Ishikawa (cell line): ENCODE results near the gene STOX1.

Experiments
- CEBPB ChIP-seq: IDR thresholded peaks from 2 replicates; pipeline ENCODE4 v1.6.1; 2012
- CREB1 ChIP-seq: IDR thresholded peaks from 2 replicates; pipeline ENCODE4 v1.6.1; 2012; ENCODE audit warnings: low read depth
- EGR1 ChIP-seq: IDR thresholded peaks from 2 replicates; pipeline ENCODE4 v1.6.1; 2012
- EP300 ChIP-seq: IDR thresholded peaks from 2 replicates; pipeline ENCODE4 v1.6.1; 2012; ENCODE audit warnings: borderline replicate concordance
- FOXM1 ChIP-seq: IDR thresholded peaks from 2 replicates; pipeline ENCODE4 v1.6.1; 2012; ENCODE audit warnings: low read depth, borderline replicate concordance
- NFIC ChIP-seq: IDR thresholded peaks from 2 replicates; pipeline ENCODE4 v1.6.1; 2012
- RAD21 ChIP-seq: IDR thresholded peaks from 2 replicates; pipeline ENCODE4 v1.6.1; 2012; ENCODE audit warnings: low read depth
- TAF1 ChIP-seq: IDR thresholded peaks from 2 replicates; pipeline ENCODE4 v1.6.1; 2012; ENCODE audit warnings: low read depth, mild to moderate bottlenecking
- TCF12 ChIP-seq: IDR thresholded peaks from 2 replicates; pipeline ENCODE4 v1.6.1; 2012; ENCODE audit warnings: low read depth
- TEAD4 ChIP-seq: IDR thresholded peaks from 2 replicates; pipeline ENCODE4 v1.6.1; 2012
- YY1 ChIP-seq: IDR thresholded peaks from 2 replicates; pipeline ENCODE4 v1.6.1; 2012; ENCODE audit warnings: low read depth
- ZBTB7A ChIP-seq: IDR thresholded peaks from 2 replicates; pipeline ENCODE4 v1.6.1; 2012; ENCODE audit warnings: low read depth
- TF ChIP-seq, protein P1 (sequence below): IDR thresholded peaks from 2 replicates; pipeline ENCODE4 v1.6.1; 2012
- TF ChIP-seq, protein P2 (sequence below): IDR thresholded peaks from 2 replicates; pipeline ENCODE4 v1.6.1; 2012; ENCODE audit warnings: low read depth, mild to moderate bottlenecking
- TF ChIP-seq, protein P3 (sequence below): IDR thresholded peaks from 2 replicates; pipeline ENCODE4 v1.6.1; 2012

The STOX1 gene

DNA sequence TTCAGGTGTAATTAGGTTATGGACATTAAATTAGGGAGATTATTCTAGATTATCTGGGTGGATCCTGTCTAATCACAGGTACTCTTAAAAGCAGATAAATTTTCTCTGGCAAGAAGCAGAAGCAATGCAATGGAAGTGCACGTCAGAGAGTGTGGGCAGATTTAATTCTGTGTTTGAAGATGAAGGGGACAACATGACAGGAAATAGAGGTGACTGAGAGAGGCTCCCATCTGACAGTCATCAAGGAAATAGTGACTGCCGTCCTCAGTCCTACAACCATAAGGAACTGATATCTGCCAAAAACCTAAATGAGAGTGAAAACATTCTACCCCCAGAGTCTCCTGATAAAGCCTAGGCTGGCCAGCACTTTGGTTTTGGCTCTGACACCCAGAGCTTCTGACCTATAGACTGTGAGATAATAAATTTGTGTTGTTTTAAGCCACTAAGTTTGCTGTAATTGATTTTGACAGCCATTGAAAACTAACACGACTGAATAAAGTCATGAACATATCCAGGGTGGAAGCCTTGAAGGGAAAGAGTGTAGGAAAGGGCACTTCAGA is 43.3 kb downstream of the STOX1 start:
- TF ChIP-seq, protein P1, sequence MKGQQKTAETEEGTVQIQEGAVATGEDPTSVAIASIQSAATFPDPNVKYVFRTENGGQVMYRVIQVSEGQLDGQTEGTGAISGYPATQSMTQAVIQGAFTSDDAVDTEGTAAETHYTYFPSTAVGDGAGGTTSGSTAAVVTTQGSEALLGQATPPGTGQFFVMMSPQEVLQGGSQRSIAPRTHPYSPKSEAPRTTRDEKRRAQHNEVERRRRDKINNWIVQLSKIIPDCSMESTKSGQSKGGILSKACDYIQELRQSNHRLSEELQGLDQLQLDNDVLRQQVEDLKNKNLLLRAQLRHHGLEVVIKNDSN, result no peak
- TF ChIP-seq, protein P2, sequence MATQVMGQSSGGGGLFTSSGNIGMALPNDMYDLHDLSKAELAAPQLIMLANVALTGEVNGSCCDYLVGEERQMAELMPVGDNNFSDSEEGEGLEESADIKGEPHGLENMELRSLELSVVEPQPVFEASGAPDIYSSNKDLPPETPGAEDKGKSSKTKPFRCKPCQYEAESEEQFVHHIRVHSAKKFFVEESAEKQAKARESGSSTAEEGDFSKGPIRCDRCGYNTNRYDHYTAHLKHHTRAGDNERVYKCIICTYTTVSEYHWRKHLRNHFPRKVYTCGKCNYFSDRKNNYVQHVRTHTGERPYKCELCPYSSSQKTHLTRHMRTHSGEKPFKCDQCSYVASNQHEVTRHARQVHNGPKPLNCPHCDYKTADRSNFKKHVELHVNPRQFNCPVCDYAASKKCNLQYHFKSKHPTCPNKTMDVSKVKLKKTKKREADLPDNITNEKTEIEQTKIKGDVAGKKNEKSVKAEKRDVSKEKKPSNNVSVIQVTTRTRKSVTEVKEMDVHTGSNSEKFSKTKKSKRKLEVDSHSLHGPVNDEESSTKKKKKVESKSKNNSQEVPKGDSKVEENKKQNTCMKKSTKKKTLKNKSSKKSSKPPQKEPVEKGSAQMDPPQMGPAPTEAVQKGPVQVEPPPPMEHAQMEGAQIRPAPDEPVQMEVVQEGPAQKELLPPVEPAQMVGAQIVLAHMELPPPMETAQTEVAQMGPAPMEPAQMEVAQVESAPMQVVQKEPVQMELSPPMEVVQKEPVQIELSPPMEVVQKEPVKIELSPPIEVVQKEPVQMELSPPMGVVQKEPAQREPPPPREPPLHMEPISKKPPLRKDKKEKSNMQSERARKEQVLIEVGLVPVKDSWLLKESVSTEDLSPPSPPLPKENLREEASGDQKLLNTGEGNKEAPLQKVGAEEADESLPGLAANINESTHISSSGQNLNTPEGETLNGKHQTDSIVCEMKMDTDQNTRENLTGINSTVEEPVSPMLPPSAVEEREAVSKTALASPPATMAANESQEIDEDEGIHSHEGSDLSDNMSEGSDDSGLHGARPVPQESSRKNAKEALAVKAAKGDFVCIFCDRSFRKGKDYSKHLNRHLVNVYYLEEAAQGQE, result no peak
- TF ChIP-seq YY1, result no peak
- no peak for TF ChIP-seq TEAD4
- TF ChIP-seq ZBTB7A, result no peak
- TF ChIP-seq, protein P3, sequence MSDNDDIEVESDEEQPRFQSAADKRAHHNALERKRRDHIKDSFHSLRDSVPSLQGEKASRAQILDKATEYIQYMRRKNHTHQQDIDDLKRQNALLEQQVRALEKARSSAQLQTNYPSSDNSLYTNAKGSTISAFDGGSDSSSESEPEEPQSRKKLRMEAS, result no peak
- no peak for TF ChIP-seq EP300
- TF ChIP-seq RAD21, result no peak
- TF ChIP-seq EGR1, result no peak
- no peak for TF ChIP-seq CREB1
- TF ChIP-seq TCF12, result no peak

DNA sequence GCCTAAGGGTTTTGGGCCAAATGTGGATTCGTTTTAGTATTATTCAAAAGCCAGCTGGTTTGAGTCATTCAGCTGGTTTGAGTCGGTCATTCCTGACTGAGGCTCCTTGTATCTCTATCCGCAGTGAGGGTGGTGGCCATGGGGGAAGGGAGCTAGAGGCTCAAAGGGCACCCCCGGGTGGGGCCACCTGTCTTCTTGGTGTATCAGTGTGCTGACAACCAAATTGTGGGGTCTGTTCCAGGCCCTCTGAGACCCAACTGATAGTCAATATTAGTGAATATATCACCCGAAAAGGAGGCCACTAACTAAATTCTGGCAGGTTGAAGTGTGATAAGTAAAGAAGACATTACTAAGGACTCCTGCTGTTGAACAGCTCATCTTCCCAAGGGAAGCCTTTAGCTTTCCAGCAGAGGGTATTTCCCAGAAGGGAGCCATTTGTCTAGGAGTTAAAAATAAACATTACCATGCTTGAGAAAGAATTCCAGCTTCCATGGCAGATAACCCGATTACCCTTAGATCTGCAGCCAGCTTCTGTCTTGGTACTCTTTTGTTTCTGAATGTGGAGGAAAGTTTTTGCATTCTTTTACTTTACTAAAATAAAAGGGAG is 43.9 kb downstream of the STOX1 start:
- TF ChIP-seq EGR1 (no peak), TEAD4 (no peak), RAD21 (no peak)
- TF ChIP-seq, protein P3, result no peak

DNA sequence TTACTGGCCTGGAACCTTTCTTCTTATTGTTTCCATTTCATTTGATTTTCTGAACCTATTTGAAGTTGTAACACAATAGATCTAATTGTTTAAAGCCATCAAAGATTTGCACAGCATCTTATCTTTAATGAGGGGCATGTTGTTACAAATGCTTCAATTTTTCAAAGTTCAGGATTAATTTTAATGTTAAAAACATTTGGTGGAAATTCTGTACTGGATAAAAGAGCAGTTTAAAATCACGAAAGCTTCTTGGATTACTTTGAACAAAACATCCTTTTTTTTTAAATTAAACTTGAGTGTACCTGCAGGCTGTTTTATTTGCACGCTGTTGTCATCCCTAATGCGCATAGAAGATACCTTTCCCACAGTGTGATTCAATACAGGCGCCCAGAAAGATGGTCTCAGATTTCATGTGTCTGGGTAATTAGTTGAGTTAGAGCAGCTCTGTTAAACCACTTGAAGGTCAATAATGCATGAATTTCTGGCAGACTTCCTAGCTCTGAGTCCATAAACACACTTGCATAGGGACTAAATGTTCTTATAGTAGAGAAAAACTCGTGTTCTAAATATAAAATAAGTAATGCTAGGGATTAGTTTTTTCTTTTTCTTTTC is 44.5 kb downstream of the STOX1 start:
- TF ChIP-seq, protein P1, result no peak
- TF ChIP-seq, protein P2, result no peak
- TF ChIP-seq CREB1 (no peak), TAF1 (no peak), EP300 (peak; percentile 61; the same call in 1 of the 2 replicates), TCF12 (peak; percentile 86), EGR1 (no peak), TEAD4 (peak; percentile 72), NFIC (peak; percentile 97), RAD21 (no peak), YY1 (no peak), FOXM1 (no peak), CEBPB (no peak), ZBTB7A (no peak)
- TF ChIP-seq, protein P3, result peak; percentile 32; the same call in 1 of the 2 replicates

DNA sequence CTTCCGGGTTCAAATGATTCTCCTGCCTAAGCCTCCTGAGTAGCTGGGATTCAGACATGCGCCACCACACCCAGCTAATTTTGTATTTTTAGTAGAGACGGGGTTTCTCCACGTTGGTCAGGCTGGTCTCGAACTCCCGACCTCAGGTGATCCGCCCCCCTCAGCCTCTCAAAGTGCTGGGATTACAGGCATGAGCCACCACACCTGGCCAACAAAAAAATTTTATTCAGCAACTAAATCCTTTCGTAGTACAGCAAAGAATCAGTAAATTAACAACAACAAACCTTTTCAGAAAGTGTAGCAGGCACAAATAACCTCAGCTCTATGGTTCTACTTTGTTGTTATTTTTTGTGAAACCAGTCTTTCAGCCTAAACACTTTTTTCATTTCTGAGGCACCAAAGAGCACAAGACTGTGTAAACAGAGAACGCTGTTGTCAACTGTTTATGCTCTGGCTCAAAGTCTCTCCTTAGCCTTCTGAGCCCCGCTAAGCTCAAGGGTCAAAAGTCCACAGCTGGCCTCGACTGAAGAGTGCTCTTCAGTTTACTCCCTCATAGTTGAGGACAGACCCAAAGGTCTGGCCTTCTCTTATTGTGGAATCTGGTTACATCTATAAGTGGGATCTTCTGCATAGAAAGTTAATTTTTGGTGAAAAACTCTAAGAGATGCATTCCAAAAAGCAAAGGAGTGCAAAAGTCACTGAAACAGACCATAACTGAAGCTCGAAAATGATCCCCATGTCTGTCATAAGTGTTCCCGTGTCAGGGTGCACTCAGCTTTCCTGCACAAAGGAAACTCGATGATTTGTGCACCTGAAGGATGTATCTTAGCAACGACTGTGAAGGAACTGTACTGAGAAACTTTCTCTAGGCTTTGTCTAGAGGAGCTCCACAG is 49.2 kb downstream of the STOX1 start:
- TF ChIP-seq NFIC (no peak), FOXM1 (no peak), YY1 (no peak), CEBPB (no peak), EGR1 (no peak), RAD21 (no peak), CREB1 (no peak), TAF1 (no peak), TEAD4 (no peak), TCF12 (no peak), EP300 (no peak), ZBTB7A (no peak)
- TF ChIP-seq, protein P3, result no peak
- TF ChIP-seq, protein P1, result no peak
- TF ChIP-seq, protein P2, result no peak
